SW480 (cell line): ENCODE measurements around the gene ST3GAL3.
A peak's percentile ranks its signal among the peaks of the same experiment; 100 is the strongest.

Source experiments
- DNase-seq: peaks from one replicate; pipeline ENCODE4 v3.0.0-alpha.2; 2016; ENCODE audit warnings: low spot score

The ST3GAL3 gene

DNA sequence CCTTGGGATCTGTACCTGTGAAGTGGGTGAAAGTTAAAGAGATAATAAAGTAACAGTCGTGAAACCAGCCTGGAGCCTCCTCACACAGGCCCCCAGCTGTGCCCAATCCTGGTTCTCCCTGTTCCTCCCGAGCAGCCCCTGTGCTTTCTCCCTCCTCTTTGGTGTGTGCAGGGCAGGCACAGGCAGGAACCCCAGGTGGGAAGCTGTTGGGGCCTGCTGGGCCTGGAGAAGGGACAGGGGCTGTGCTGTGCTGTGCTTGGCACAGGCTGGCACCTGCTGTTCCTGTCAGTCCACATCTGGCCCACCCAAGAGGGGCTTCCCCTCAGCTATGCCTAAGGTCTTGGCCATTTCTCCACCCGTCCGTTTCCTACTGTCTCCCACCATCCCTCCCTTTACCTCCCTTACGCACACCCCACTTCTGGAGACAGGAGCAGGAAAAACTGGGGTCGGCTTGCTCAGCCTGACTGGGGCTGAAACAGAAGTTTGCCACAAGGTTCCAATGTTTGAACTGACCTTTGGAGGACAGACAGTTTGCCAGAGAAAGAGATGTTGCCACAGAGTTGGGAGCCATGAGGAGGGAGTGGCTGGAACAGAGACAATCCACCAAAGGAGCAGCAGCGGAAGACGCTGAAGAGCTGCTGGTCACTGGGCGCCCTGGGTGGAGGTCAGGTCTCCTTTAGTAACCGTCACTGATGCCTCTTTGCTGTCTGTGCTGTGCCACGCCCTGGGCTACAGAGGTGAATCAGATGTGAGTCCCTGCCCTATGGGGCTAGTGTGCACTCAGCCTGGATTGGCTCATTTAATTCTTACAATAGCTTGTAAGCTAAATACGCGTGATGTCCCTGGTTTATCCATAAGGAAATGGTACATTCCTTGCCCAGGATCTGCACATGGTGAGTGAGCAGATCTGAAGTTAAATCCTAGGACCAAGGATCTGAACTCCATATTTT lies 207.5 kb downstream of the ST3GAL3 start:
- no peak for DNase-seq

DNA sequence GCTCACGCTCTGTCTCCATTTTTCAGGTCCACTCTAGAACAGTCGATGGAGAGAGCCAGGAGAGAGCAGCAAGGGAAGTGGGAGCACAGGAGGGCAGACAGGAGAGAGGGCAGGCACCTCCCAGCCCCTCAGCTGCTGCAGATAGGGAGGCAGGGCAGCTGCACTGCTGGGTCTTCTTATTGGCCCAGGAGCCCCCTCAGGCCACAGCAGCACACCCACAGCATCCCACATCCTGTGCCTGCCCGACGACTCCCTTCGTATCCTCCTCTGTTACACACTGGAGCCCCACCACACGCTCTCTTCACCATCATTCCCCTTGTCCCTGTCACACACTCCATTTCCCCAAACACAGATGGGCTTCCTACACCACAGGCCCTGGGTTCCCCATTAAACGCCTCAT lies 212.6 kb downstream of the ST3GAL3 start:
- no peak for DNase-seq

GRCh38 chr1:43921022-43921421 lies 213.7 kb downstream of the ST3GAL3 start:
- no peak for DNase-seq

GRCh38 chr1:43924516-43924915 lies 217.2 kb downstream of the ST3GAL3 start:
- DNase-seq, result no peak

DNA sequence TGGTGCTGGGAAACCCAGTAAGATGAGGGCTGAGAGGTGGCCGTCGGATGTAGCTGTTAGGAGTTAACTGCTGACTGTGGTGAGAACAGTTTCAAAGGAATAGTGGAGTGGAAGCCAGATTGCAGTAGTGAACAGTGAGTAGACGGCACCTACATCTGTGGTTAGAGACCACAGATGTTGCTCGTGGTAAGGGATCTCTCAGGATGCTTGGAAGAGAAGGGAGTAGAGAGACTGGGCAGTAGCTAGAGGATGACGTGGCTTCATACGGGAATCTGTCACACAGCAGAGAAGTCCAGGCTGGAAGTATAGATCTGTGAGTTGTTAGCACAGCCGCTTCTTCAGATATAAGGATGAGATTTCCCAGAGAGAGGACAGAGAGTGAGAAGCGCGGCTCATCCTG lies 218.5 kb downstream of the ST3GAL3 start:
- DNase-seq, result no peak

GRCh38 chr1:43930168-43930948 lies 223.0 kb downstream of the ST3GAL3 start:
- DNase-seq, result peak; percentile 37

DNA sequence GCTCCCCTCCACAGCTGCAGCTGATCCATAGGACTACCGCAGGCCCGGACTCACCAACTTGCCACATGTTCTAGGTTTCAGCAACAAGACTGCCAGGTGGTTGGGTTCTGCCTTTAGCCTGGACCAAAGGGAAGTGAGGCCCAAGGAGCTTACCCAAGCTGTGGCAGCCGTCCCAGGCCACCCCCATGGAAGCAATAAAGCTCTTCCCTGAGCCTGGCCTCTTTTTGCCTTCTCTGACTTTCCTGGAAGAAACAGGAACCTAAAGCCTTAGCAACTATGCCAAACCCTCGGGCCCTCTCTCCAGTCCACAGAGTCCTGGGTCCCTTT lies 223.6 kb downstream of the ST3GAL3 start:
- no peak for DNase-seq

DNA sequence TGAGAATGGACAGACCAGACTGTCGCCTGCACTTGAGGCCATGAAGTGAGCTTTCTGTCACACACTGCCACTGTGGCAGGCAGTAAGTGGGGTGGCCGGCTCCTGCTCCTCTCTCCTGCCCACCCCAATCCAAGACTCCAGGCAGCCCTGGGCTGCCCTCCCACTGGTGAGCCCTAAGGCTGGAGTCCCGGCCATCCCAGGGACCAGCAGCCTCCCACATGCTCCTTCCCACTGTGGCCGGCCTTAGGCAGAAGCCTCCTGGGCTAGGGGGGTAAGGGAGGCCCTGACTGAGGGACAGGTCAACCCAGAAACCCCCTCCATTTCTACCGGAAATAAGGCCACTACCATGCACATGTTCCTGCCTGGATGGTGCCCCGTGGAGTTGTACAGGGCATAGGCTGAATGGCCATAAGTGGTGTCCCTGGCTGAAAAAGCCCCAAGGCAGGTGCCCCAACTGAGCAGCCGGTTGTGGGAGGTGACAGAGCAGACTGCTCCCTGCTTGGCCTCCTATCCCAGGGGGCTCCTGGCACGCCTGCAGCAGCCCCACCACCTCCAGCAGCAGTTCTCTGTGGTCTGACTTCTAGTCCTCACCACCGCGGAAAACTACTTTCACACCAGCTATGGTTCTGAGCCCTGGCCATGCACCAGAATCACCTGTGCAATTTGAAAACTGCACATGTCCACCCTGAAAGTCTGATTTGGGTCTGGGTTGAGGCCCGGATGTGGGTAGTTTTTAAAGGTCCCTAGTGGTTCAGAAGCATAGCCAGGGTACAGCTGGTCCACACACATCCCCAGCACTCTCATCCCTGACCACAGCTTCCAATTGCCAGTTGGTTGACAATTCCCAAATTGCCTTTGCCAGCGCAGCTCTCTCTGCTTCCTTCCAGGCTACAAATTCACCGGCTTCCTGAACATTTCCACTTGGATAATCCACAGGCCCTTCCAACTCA lies 224.7 kb downstream of the ST3GAL3 start:
- no peak for DNase-seq

- peak; percentile 36 for DNase-seq
Observed at GRCh38 chr1:43932786-43933385, 225.6 kb downstream of the ST3GAL3 start.

- peak; percentile 48 for DNase-seq
Observed at GRCh38 chr1:43933386-43934100, 226.2 kb downstream of the ST3GAL3 start, which contains the start of gene ARTN. Gene ARTN, plus strand, starts transcription at chr1:43933801. Its CDS starts 1,856 bp downstream, at chr1:43935657.

- peak; percentile 71 for DNase-seq
Observed at GRCh38 chr1:43934101-43934985, 227.0 kb downstream of the ST3GAL3 start.

GRCh38 chr1:43934986-43935324 lies 227.6 kb downstream of the ST3GAL3 start:
- DNase-seq, result no peak

DNA sequence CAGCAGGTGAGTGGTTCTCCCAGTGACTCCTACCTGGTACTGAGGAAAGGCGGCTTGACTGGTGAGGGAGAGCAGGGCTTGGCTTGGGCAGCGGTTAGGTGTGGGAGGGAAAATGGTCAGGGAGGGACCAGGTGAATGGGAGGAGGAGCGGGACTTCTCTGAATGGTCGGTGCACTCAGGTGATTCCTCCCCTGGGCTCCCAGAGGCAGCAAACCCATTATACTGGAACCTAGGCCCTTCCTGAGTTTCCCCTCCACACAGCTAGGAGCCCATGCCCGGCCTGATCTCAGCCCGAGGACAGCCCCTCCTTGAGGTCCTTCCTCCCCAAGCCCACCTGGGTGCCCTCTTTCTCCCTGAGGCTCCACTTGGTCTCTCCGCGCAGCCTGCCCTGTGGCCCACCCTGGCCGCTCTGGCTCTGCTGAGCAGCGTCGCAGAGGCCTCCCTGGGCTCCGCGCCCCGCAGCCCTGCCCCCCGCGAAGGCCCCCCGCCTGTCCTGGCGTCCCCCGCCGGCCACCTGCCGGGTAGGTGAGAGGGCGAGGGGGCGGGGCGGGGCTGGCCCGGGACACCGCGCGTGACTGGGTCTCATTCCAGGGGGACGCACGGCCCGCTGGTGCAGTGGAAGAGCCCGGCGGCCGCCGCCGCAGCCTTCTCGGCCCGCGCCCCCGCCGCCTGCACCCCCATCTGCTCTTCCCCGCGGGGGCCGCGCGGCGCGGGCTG lies 228.5 kb downstream of the ST3GAL3 start:
- peak; percentile 87 for DNase-seq

- DNase-seq, result peak; percentile 53
Observed at GRCh38 chr1:43936431-43937151, 229.3 kb downstream of the ST3GAL3 start.

- DNase-seq, result no peak
Observed at GRCh38 chr1:43937179-43937865, 230.0 kb downstream of the ST3GAL3 start.

GRCh38 chr1:43938383-43938782 lies 231.0 kb downstream of the ST3GAL3 start:
- no peak for DNase-seq

- DNase-seq, result no peak
Observed at GRCh38 chr1:43938892-43939587, 231.7 kb downstream of the ST3GAL3 start.
